ENCODE data around the gene TMEM184A. TPM values are rescaled to one million over a fixed set of nuclear protein-coding genes. Genes with fewer than 3 reads are reported as not detected.

Gene TMEM184A
- total and polyA plus RNA-seq, 2 of the 13 experiments (the other 11 are each of a cell fraction or from before 2014, with no cell fraction given): 9.5 to 20.4 TPM

DNA sequence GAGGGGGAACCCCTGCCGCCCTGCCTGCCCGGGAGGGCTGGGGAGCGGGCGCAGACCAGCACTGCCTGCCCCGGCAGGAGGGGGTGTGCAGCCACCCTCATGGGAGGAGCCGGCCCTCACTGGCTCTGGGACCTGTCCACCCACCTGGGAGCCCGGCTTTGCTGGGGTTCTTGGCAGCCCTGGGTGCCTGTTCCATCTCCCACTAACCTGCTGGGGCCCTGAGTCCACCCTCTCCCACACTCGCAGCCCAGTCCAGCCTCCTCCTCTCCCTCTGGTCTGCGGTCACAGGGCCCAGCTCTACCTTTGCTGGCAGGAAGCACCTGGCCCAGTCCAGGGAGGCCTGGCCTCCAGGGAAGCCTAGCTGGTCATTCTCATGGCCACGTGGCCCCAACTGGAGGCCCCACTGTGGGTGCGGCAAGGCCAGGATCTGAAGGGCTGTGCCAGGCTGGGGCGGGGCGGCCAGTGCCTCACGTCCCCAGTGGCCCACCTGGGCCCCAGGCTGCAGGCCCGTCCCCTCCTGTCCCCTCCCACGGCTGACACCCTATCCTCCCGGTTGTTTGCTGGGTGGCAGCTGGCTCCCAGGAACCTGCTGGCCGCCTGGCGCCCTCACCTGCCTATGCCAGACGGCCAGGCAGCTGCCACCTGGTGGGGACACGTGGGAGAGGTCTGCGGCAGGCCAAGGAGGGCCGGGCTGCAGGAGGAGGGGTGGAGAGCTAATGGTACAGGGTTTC lies at the start of gene TMEM184A (continued):
- TF ChIP-seq, protein P1, sequence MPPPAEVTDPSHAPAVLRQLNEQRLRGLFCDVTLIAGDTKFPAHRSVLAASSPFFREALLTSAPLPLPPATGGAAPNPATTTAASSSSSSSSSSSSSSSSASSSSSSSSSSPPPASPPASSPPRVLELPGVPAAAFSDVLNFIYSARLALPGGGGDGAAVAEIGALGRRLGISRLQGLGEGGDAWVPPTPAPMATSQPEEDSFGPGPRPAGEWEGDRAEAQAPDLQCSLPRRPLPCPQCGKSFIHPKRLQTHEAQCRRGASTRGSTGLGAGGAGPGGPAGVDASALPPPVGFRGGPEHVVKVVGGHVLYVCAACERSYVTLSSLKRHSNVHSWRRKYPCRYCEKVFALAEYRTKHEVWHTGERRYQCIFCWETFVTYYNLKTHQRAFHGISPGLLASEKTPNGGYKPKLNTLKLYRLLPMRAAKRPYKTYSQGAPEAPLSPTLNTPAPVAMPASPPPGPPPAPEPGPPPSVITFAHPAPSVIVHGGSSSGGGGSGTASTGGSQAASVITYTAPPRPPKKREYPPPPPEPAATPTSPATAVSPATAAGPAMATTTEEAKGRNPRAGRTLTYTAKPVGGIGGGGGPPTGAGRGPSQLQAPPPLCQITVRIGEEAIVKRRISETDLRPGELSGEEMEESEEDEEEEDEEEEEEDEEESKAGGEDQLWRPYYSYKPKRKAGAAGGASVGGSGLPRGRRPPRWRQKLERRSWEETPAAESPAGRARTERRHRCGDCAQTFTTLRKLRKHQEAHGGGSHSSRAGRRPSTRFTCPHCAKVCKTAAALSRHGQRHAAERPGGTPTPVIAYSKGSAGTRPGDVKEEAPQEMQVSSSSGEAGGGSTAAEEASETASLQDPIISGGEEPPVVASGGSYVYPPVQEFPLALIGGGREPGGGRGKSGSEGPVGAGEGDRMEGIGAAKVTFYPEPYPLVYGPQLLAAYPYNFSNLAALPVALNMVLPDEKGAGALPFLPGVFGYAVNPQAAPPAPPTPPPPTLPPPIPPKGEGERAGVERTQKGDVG (CRISPR knock-in tag; IDR thresholded peaks at IDR 0.05; ENCODE audit: borderline replicate concordance): peak; percentile 65; the same call in 1 of the 2 replicates
- TF ChIP-seq, protein P2, sequence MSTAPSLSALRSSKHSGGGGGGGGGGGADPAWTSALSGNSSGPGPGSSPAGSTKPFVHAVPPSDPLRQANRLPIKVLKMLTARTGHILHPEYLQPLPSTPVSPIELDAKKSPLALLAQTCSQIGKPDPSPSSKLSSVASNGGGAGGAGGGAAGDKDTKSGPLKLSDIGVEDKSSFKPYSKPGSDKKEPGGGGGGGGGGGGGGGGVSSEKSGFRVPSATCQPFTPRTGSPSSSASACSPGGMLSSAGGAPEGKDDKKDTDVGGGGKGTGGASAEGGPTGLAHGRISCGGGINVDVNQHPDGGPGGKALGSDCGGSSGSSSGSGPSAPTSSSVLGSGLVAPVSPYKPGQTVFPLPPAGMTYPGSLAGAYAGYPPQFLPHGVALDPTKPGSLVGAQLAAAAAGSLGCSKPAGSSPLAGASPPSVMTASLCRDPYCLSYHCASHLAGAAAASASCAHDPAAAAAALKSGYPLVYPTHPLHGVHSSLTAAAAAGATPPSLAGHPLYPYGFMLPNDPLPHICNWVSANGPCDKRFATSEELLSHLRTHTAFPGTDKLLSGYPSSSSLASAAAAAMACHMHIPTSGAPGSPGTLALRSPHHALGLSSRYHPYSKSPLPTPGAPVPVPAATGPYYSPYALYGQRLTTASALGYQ (CRISPR knock-in tag; IDR thresholded peaks at IDR 0.05): peak; percentile 77; the same call in 1 of the 2 replicates
- TF ChIP-seq ZNF552 (CRISPR knock-in tag; IDR thresholded peaks at IDR 0.05; ENCODE audit: borderline replicate concordance) (no peak; the same call in 1 of the 2 replicates), ZNF224 (CRISPR knock-in tag; IDR thresholded peaks at IDR 0.05) (no peak), ZBTB8A (CRISPR knock-in tag; IDR thresholded peaks at IDR 0.05; ENCODE audit: borderline replicate concordance, low read depth) (no peak), FOXO1 (CRISPR knock-in tag; IDR thresholded peaks at IDR 0.05) (peak; percentile 70; the same call in 1 of the 2 replicates), HNRNPUL1 (IDR thresholded peaks at IDR 0.05; ENCODE audit: low read depth, low read length) (no peak), KLF11 (CRISPR knock-in tag; IDR thresholded peaks at IDR 0.05) (peak; percentile 88), PAWR (CRISPR knock-in tag; IDR thresholded peaks at IDR 0.05; ENCODE audit: borderline replicate concordance) (no peak), ZNF3 (CRISPR knock-in tag; IDR thresholded peaks at IDR 0.05) (no peak; the same call in 1 of the 2 replicates), AKAP8 (CRISPR knock-in tag; IDR thresholded peaks at IDR 0.05) (no peak)
- TF ChIP-seq, protein P3, sequence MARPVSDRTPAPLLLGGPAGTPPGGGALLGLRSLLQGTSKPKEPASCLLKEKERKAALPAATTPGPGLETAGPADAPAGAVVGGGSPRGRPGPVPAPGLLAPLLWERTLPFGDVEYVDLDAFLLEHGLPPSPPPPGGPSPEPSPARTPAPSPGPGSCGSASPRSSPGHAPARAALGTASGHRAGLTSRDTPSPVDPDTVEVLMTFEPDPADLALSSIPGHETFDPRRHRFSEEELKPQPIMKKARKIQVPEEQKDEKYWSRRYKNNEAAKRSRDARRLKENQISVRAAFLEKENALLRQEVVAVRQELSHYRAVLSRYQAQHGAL (CRISPR knock-in tag; IDR thresholded peaks at IDR 0.05; ENCODE audit: not compliant biosample characterization): no peak
- TF ChIP-seq, protein P4, sequence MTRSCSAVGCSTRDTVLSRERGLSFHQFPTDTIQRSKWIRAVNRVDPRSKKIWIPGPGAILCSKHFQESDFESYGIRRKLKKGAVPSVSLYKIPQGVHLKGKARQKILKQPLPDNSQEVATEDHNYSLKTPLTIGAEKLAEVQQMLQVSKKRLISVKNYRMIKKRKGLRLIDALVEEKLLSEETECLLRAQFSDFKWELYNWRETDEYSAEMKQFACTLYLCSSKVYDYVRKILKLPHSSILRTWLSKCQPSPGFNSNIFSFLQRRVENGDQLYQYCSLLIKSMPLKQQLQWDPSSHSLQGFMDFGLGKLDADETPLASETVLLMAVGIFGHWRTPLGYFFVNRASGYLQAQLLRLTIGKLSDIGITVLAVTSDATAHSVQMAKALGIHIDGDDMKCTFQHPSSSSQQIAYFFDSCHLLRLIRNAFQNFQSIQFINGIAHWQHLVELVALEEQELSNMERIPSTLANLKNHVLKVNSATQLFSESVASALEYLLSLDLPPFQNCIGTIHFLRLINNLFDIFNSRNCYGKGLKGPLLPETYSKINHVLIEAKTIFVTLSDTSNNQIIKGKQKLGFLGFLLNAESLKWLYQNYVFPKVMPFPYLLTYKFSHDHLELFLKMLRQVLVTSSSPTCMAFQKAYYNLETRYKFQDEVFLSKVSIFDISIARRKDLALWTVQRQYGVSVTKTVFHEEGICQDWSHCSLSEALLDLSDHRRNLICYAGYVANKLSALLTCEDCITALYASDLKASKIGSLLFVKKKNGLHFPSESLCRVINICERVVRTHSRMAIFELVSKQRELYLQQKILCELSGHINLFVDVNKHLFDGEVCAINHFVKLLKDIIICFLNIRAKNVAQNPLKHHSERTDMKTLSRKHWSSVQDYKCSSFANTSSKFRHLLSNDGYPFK (CRISPR knock-in tag; IDR thresholded peaks at IDR 0.05; ENCODE audit: borderline replicate concordance): peak; percentile 84; the same call in 1 of the 2 replicates
- TF ChIP-seq, protein P5, sequence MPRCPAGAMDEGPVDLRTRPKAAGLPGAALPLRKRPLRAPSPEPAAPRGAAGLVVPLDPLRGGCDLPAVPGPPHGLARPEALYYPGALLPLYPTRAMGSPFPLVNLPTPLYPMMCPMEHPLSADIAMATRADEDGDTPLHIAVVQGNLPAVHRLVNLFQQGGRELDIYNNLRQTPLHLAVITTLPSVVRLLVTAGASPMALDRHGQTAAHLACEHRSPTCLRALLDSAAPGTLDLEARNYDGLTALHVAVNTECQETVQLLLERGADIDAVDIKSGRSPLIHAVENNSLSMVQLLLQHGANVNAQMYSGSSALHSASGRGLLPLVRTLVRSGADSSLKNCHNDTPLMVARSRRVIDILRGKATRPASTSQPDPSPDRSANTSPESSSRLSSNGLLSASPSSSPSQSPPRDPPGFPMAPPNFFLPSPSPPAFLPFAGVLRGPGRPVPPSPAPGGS (CRISPR knock-in tag; IDR thresholded peaks at IDR 0.05): peak; percentile 94
- TF ChIP-seq, protein P6, sequence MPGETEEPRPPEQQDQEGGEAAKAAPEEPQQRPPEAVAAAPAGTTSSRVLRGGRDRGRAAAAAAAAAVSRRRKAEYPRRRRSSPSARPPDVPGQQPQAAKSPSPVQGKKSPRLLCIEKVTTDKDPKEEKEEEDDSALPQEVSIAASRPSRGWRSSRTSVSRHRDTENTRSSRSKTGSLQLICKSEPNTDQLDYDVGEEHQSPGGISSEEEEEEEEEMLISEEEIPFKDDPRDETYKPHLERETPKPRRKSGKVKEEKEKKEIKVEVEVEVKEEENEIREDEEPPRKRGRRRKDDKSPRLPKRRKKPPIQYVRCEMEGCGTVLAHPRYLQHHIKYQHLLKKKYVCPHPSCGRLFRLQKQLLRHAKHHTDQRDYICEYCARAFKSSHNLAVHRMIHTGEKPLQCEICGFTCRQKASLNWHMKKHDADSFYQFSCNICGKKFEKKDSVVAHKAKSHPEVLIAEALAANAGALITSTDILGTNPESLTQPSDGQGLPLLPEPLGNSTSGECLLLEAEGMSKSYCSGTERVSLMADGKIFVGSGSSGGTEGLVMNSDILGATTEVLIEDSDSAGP (CRISPR knock-in tag; IDR thresholded peaks at IDR 0.05; ENCODE audit: borderline replicate concordance): peak; percentile 88

Data from HepG2 (cell line).